ENCODE data around the gene MT1HL1. TPM values are rescaled to one million over a fixed set of nuclear protein-coding genes. Genes with fewer than 3 reads are reported as not detected.

Gene MT1HL1
- total RNA-seq, 1 experiment from 2014 or later, result not detected

- TF ChIP-seq, protein P1, sequence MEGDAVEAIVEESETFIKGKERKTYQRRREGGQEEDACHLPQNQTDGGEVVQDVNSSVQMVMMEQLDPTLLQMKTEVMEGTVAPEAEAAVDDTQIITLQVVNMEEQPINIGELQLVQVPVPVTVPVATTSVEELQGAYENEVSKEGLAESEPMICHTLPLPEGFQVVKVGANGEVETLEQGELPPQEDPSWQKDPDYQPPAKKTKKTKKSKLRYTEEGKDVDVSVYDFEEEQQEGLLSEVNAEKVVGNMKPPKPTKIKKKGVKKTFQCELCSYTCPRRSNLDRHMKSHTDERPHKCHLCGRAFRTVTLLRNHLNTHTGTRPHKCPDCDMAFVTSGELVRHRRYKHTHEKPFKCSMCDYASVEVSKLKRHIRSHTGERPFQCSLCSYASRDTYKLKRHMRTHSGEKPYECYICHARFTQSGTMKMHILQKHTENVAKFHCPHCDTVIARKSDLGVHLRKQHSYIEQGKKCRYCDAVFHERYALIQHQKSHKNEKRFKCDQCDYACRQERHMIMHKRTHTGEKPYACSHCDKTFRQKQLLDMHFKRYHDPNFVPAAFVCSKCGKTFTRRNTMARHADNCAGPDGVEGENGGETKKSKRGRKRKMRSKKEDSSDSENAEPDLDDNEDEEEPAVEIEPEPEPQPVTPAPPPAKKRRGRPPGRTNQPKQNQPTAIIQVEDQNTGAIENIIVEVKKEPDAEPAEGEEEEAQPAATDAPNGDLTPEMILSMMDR (conservative IDR thresholded peaks at IDR 0.05), result no peak
- Mint-ChIP-seq H3K9me3 (no peaks in the 10 kb centered on the region; a peak in 1 of 5 replicates), H3K4me3 (no peak overlapping the region), H3K4me1 (peaks cover 17 to 22% of the 10 kb centered on the region in 2 experiments), H3K27ac (no peak overlapping the region), H3K36me3 (ENCODE audit: insufficient read depth in 1 of 3, low read depth in 3 of 3) (no peaks in the 10 kb centered on the region), H3K27me3 (ENCODE audit: low read depth) (peaks cover 4% of the 10 kb centered on the region; the same call in 1 of the 2 replicates)
- Histone ChIP-seq H3K4ac (ENCODE audit: low read depth, low read length) (no peak overlapping the region), H3T11ph (ENCODE audit: low read length) (no peak overlapping the region), H3K23me2 (ENCODE audit: insufficient read length, low read depth, low read length, poor library complexity, severe bottlenecking) (no peaks in the 10 kb centered on the region), H3K9ac (ENCODE audit: extremely low read depth, insufficient read length, low read length) (no peak overlapping the region), H2BK15ac (ENCODE audit: low read depth, low read length) (no peak overlapping the region), H2BK120ac (ENCODE audit: low read depth, low read length, poor library complexity, severe bottlenecking) (no peak overlapping the region), H2AK5ac (ENCODE audit: insufficient read length, low read length) (no peak overlapping the region), H2BK5ac (ENCODE audit: insufficient read length, low read length) (no peak overlapping the region), H2AFZ (ENCODE audit: low read length) (no peak overlapping the region), H3K27ac (ENCODE audit: insufficient read length, low read depth, low read length) (no peak overlapping the region), H3K27me3 (ENCODE audit: insufficient read depth, low read length) (no peaks in the 10 kb centered on the region), H4K8ac (replicated peaks; ENCODE audit: insufficient read length, low read depth, low read length) (no peak overlapping the region), H3K18ac (ENCODE audit: insufficient read length, low read depth, low read length) (no peak overlapping the region), H3K56ac (ENCODE audit: insufficient read length, low read depth, low read length) (no peak overlapping the region), H4K20me1 (ENCODE audit: control insufficient read depth, insufficient read depth, insufficient read length) (no peaks in the 10 kb centered on the region), H4K91ac (ENCODE audit: insufficient read length, low read depth, low read length) (no peak overlapping the region), H3K4me2 (ENCODE audit: insufficient read depth, insufficient read length, low read length) (no peak overlapping the region), H3K9me3 (ENCODE audit: control insufficient read depth, low read depth, low read length) (no peaks in the 10 kb centered on the region), H4K5ac (ENCODE audit: insufficient read length, low read depth, low read length) (no peak overlapping the region), H3K79me2 (ENCODE audit: insufficient read depth, low read length) (no peaks in the 10 kb centered on the region), H2BK20ac (ENCODE audit: low read depth, low read length, poor library complexity, severe bottlenecking) (no peak overlapping the region), H3K23ac (ENCODE audit: insufficient read length, low read depth, low read length) (no peak overlapping the region), H3K14ac (ENCODE audit: insufficient read depth, low read length) (no peak overlapping the region), H2BK12ac (ENCODE audit: insufficient read length, low read depth, low read length) (no peak overlapping the region), H3K79me1 (ENCODE audit: insufficient read depth, low read depth, low read length, poor library complexity, severe bottlenecking) (no peaks in the 10 kb centered on the region), H3K4me1 (ENCODE audit: insufficient read depth, low read length) (peaks cover 5% of the 10 kb centered on the region; the same call in 1 of the 2 replicates)
- no CpG with 5 or more reads among the region's 4 CpGs for WGBS (ENCODE audit: extremely low coverage, insufficient read length, low lambda C conversion rate)
- no peak for DNase-seq
Measured at GRCh38 chr1:237000191-237000590, 4.0 kb downstream of the MT1HL1 start.
